ENCODE data around the gene PEMT.
"Not testable (repeated sequence)": the region's sequence is repeated elsewhere in the genome, so short reads cannot be mapped to it uniquely, and the experiment has no call there.

Gene PEMT

GRCh38 chr17:17498606-17499301 lies 92.8 kb downstream of the PEMT start:
- FAIRE-seq = no peak

- FAIRE-seq = no peak
These were observed 93.5 kb downstream of the PEMT start for GRCh38 chr17:17497845-17498520.

- FAIRE-seq = no peak
These were observed 94.3 kb downstream of the PEMT start for GRCh38 chr17:17497065-17497844.

GRCh38 chr17:17496189-17497064 lies 95.1 kb downstream of the PEMT start, which contains the start of gene RASD1:
TSS of gene RASD1 (minus strand) at chr17:17496395. CDS start at chr17:17496181, 214 bp downstream.
- no peak for FAIRE-seq

- no peak for FAIRE-seq
These were observed 95.8 kb downstream of the PEMT start for GRCh38 chr17:17495536-17496188.

GRCh38 chr17:17494870-17495535 lies 96.5 kb downstream of the PEMT start:
- FAIRE-seq = no peak

GRCh38 chr17:17494499-17494869 lies 97.0 kb downstream of the PEMT start:
- no peak for FAIRE-seq

GRCh38 chr17:17493986-17494466 lies 97.5 kb downstream of the PEMT start:
- no peak for FAIRE-seq

GRCh38 chr17:17493249-17493985 lies 98.1 kb downstream of the PEMT start:
- no peak for FAIRE-seq

GRCh38 chr17:17492571-17492970 lies 98.9 kb downstream of the PEMT start:
- no peak for FAIRE-seq

GRCh38 chr17:17492085-17492484 lies 99.4 kb downstream of the PEMT start:
- no peak for FAIRE-seq

GRCh38 chr17:17491546-17491988 lies 99.9 kb downstream of the PEMT start:
- no peak for FAIRE-seq

- no peak for FAIRE-seq
These were observed 100.5 kb downstream of the PEMT start for GRCh38 chr17:17491031-17491471.

- FAIRE-seq = no peak
These were observed 103.5 kb downstream of the PEMT start for GRCh38 chr17:17487998-17488397.

GRCh38 chr17:17486416-17486815 lies 105.1 kb downstream of the PEMT start:
- not testable (repeated sequence) for FAIRE-seq

GRCh38 chr17:17485420-17485819 lies 106.1 kb downstream of the PEMT start:
- FAIRE-seq = no peak

- FAIRE-seq = no peak
These were observed 107.0 kb downstream of the PEMT start for GRCh38 chr17:17484451-17484899.

GRCh38 chr17:17481860-17482259 lies 109.6 kb downstream of the PEMT start:
- no peak for FAIRE-seq

GRCh38 chr17:17480593-17481148 lies 110.8 kb downstream of the PEMT start:
- no peak for FAIRE-seq

GRCh38 chr17:17479209-17479608 lies 112.3 kb downstream of the PEMT start:
- no peak for FAIRE-seq

Measured in G401.6 (cell line).